ENCODE measurements around the gene ELP6.

ELP6 gene

GRCh38 chr3:47513125-47513929, at the start of gene ELP6:
TSS of gene ELP6 (minus strand) at chr3:47513712. CDS start at chr3:47513590, 122 bp downstream.
- peak; percentile 85 for DNase-seq

GRCh38 chr3:47556351-47556750, 42.8 kb upstream of the ELP6 start:
- no peak for DNase-seq

- DNase-seq = no peak
These were observed 40.8 kb upstream of the ELP6 start for GRCh38 chr3:47554335-47554734.

GRCh38 chr3:47553407-47553806, 39.9 kb upstream of the ELP6 start:
- DNase-seq = no peak

GRCh38 chr3:47542471-47543173, 29.1 kb upstream of the ELP6 start:
- no peak for DNase-seq

- DNase-seq = no peak
These were observed 28.1 kb upstream of the ELP6 start for GRCh38 chr3:47541583-47542108.

- no peak for DNase-seq
These were observed 26.8 kb upstream of the ELP6 start for GRCh38 chr3:47540281-47540680.

- no peak for DNase-seq
These were observed 23.5 kb upstream of the ELP6 start for GRCh38 chr3:47536967-47537366.

GRCh38 chr3:47536221-47536891, 22.8 kb upstream of the ELP6 start:
- no peak for DNase-seq

GRCh38 chr3:47533996-47534454, 20.5 kb upstream of the ELP6 start:
- no peak for DNase-seq

GRCh38 chr3:47533481-47533880, 20.0 kb upstream of the ELP6 start:
- DNase-seq = no peak

- no peak for DNase-seq
These were observed 14.6 kb upstream of the ELP6 start for GRCh38 chr3:47527952-47528725.

- no peak for DNase-seq
These were observed 12.1 kb upstream of the ELP6 start for GRCh38 chr3:47525617-47526016.

- DNase-seq = no peak
These were observed 10.0 kb upstream of the ELP6 start for GRCh38 chr3:47523310-47524073.

GRCh38 chr3:47522082-47522987, 8.8 kb upstream of the ELP6 start:
- DNase-seq = peak; percentile 72

- DNase-seq = no peak
These were observed 7.2 kb upstream of the ELP6 start for GRCh38 chr3:47520756-47521155.

- no peak for DNase-seq
These were observed 4.4 kb upstream of the ELP6 start for GRCh38 chr3:47517937-47518336.

- DNase-seq = no peak
These were observed 2.4 kb upstream of the ELP6 start for GRCh38 chr3:47515864-47516319.

- DNase-seq = no peak
These were observed 1.6 kb upstream of the ELP6 start for GRCh38 chr3:47515100-47515499.

- DNase-seq = no peak
These were observed 942 bp downstream of the ELP6 start for GRCh38 chr3:47512416-47513124.
